Vagina (tissue), 2 donors: ENCODE data around the gene IFT80.

Experiments used
- CTCF ChIP-seq, 3 experiments: fragments of 450-650 bp in 2 of 3; fragments of 200-600 bp in 1 of 3; sonication (generic) in 1 of 3; IDR thresholded peaks; one replicate each; pipeline ENCODE4 v1.5.1; 2017 to 2019; ENCODE audit warnings: antibody characterized with exemption in 3 of 3, mild to moderate bottlenecking in 2 of 3, moderate library complexity in 2 of 3
- POLR2AphosphoS5 ChIP-seq, 2 donors: sonication (generic); formaldehyde crosslinking; IDR thresholded peaks; one replicate each; pipeline ENCODE4 v1.9.0; 2017; ENCODE audit warnings: antibody characterized with exemption in 2 of 2, mild to moderate bottlenecking in 2 of 2, low read depth in 1 of 2; ENCODE audit not compliant: insufficient read depth in 1 of 2

DNA sequence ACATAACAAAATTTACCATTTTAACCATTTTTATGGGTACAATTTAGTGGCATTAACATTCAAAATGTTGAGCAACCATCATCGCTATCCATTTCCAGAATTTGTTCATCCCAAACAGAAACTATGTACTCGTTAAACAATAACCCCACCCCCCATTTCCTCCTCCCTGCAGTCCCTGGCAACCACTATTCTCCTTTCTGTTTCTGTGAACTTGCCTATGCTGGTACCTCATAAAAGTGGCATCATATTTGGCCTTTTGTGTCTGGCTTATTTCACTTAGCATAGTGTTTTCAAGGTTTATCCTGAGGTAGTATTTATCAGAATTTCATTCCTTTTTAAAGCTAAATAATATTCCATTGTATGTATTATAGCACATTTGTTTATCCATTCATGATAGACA is 141.4 kb downstream of the IFT80 start:
- no peak for TF ChIP-seq POLR2AphosphoS5 (IDR thresholded peaks at IDR 0.05; ENCODE audit: insufficient read depth in 1 of 2, low read depth in 1 of 2)
- no peak for TF ChIP-seq CTCF (IDR thresholded peaks at IDR 0.05)
